Adrenal gland (tissue), 12 donors: Measurements from ENCODE around the gene NPAS1. TPM values are rescaled to one million over a fixed set of nuclear protein-coding genes. Genes with fewer than 3 reads are reported as not detected.

Experiments
- DNase-seq, 7 donors: peaks; one replicate each; pipeline ENCODE4 v3.0.0-alpha.2; 2019 to 2020
- H3K27ac ChIP-seq, 5 donors: fragments of 200-600 bp; sonication (generic) in 4 of 5; 1 replicate in 3 of 5; 2 replicates in 2 of 5; pipeline versions ENCODE4 v1.5.1 to v1.8.0; 2016 to 2020; ENCODE audit warnings: mild to moderate bottlenecking in 1 of 5
- H3K27me3 ChIP-seq: fragments of 200-600 bp; 2 replicates; pipeline ENCODE4 v1.8.0; 2021
- H3K36me3 ChIP-seq, 2 donors: fragments of 200-600 bp; replicated peaks in 1 of 2; 1 replicate in 1 of 2; 2 replicates in 1 of 2; pipeline versions ENCODE4 v1.5.1 to v1.8.0; 2018 to 2022
- H3K4me1 ChIP-seq, 2 donors: fragments of 200-600 bp; replicated peaks in 1 of 2; 1 replicate in 1 of 2; 2 replicates in 1 of 2; pipeline versions ENCODE4 v1.5.1 to v1.8.0; 2018 to 2021
- H3K4me3 ChIP-seq, 4 donors: fragments of 200-600 bp; sonication (generic) in 3 of 4; one replicate each; pipeline ENCODE4 v1.5.1; 2016 to 2018
- H3K9me3 ChIP-seq, 3 donors: fragments of 200-600 bp; sonication (generic) in 1 of 3; replicated peaks in 1 of 3; 1 replicate in 2 of 3; 2 replicates in 1 of 3; pipeline versions ENCODE4 v1.5.1 to v1.8.0; 2016 to 2021
- POLR2A ChIP-seq, 2 donors: fragments of 450-650 bp; IDR thresholded peaks; one replicate each; pipeline ENCODE4 v1.6.1; 2017; ENCODE audit warnings: antibody characterized with exemption in 2 of 2, mild to moderate bottlenecking in 2 of 2, moderate library complexity in 1 of 2
- WGBS, 4 donors: extraction: QIAGEN DNeasy Blood & Tissue Kit in 2 of 4; methylation state at CpG; one replicate each; pipeline versions ENCODE4 v1.1.5 to v1.1.7; 2013 to 2017; 5-methylcytosine and 5-hydroxymethylcytosine counted together
- intact Hi-C, 2 donors: fragments of 100-400 bp; cut with DNase I; formaldehyde crosslinking; loops; one replicate each; pipeline versions ENCODE4 v1.14.1 to v1.15.0; 2022 to 2023
- polyA plus RNA-seq, 3 donors: library from polyadenylated mRNA; stranded (reverse); fragments of 200-250 nt in 2 of 3; fragments of 350-450 nt in 1 of 3; fragmentation: Illumina TruSeq in 1 of 3; extraction: RNeasy Lipid Tissue Mini Kit (QIAGEN cat#74804) in 1 of 3; gene quantifications; one replicate each; pipeline ENCODE4 v1.2.3, GENCODE V29; 2013 to 2014
- total RNA-seq, 9 donors: library from RNA; depleted of rRNA in 4 of 9; stranded (reverse); fragments of >200 nt in 4 of 9; fragments of 120-200 nt in 1 of 9; fragmentation: NEBNext Ultra II Directional in 1 of 9; extraction: Animal tissue kit (Norgen Biotek cat#: 25700) in 1 of 9; gene quantifications; one replicate each; pipeline versions ENCODE4 v1.1.0 to v1.2.4, GENCODE V29; 2013 to 2023
- TF ChIP-seq, protein P1 (sequence below), 6 experiments: fragments of 450-650 bp in 4 of 6; fragments of 200-600 bp in 2 of 6; sonication (generic) in 1 of 6; IDR thresholded peaks; 1 replicate in 5 of 6; 2 replicates in 1 of 6; pipeline versions ENCODE4 v1.5.1 to v1.8.0; 2016 to 2021; ENCODE audit warnings: antibody characterized with exemption in 6 of 6, mild to moderate bottlenecking in 2 of 6, moderate library complexity in 1 of 6
- donor health status: healthy with polysubstance abuse.
- donor health status: Bipolar disorder and iron deficiency.
- donor health status: DM: yes; HTN: yes; CAD: no.
- donor health status: DM: no; HTN: no; CAD: no.
- donor health status: DM: no; HTN: no; CAD: no.
- donor health status: DM: yes; HTN: yes; CAD: no.

Gene NPAS1
- total and polyA plus RNA-seq, 12 donors: 0.28 to 3.5 (median 0.84) TPM; not detected in 3

DNA sequence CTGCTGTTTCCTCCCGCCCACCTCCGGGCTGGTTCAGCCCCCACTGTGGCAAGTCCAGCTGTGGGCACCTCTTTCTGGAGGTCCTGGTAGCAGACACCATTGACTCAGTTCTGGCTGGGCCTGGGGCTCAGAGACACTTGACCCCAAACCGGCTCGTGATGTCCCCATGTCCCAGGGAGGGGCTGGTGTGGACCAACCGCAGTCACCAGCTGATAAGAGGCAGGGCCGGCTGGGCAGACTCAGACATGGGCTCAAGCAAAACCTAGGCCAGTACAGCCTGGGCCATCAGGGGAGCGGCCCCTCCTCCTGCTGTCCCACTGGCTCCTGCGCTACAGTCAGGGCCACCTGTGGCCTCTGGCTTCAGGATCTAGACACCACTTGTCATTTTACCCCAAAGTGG is 48.6 kb downstream of the NPAS1 start:
- TF ChIP-seq, protein P1, sequence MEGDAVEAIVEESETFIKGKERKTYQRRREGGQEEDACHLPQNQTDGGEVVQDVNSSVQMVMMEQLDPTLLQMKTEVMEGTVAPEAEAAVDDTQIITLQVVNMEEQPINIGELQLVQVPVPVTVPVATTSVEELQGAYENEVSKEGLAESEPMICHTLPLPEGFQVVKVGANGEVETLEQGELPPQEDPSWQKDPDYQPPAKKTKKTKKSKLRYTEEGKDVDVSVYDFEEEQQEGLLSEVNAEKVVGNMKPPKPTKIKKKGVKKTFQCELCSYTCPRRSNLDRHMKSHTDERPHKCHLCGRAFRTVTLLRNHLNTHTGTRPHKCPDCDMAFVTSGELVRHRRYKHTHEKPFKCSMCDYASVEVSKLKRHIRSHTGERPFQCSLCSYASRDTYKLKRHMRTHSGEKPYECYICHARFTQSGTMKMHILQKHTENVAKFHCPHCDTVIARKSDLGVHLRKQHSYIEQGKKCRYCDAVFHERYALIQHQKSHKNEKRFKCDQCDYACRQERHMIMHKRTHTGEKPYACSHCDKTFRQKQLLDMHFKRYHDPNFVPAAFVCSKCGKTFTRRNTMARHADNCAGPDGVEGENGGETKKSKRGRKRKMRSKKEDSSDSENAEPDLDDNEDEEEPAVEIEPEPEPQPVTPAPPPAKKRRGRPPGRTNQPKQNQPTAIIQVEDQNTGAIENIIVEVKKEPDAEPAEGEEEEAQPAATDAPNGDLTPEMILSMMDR (IDR thresholded peaks at IDR 0.05): no peak
- no peak for TF ChIP-seq POLR2A (IDR thresholded peaks at IDR 0.05)
- no peak overlapping the region for H3K4me3 ChIP-seq
- H3K27me3 ChIP-seq: no peaks in the 10 kb centered on the region
- no peak for DNase-seq
- no peaks in the 10 kb centered on the region for H3K4me1 ChIP-seq
- H3K36me3 ChIP-seq: peaks cover 0 to 84% of the 10 kb centered on the region in 2 donors
- 80 to 92% (median 87%) methylated on average over 4 to 8 of the region's 8 CpGs for WGBS, 4 donors
- no peak overlapping the region for H3K27ac ChIP-seq
- no peaks in the 10 kb centered on the region for H3K9me3 ChIP-seq
- intact Hi-C loops: loop anchor here in 1 of 2 donors (2.0 kb wide), 1 partner anchor 65 kb away; no protein-coding TSS in a partner anchor

DNA sequence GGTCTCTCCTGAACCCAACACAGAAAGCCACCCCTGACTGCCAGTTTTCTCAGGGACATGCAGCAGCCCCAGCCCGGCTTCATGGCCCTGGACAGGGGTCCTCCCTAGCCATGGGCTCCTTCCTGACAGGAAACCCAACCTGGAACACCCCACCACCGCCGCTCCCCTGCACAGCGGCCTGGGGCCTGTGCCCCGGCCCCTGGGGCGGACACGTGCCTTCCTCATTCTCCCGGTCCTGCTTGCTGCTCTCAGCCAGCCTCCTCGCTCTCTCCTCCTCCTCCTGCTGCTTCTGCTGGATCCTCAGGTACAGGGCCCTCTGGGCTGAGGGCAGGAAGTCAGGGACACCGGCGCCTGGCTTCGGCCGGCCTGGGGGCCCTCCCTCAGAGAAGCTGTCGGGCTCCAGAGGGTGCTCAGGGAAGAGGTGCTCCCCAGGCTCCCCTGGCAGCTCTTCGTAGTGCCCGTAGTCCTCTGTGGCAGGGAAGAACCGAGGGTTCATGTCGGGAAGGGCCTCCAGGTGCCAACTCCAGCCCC is 49.3 kb downstream of the NPAS1 start:
- H3K4me1 ChIP-seq: no peaks in the 10 kb centered on the region
- TF ChIP-seq, protein P1 (IDR thresholded peaks at IDR 0.05): no peak
- TF ChIP-seq POLR2A (IDR thresholded peaks at IDR 0.05): no peak
- DNase-seq: no peak
- H3K9me3 ChIP-seq: no peaks in the 10 kb centered on the region
- WGBS, 4 donors: 87 to 95% (median 90%) methylated on average over 9 to 18 of the region's 18 CpGs
- H3K36me3 ChIP-seq: peaks cover 0 to 88% of the 10 kb centered on the region in 2 donors
- no peak overlapping the region for H3K4me3 ChIP-seq
- H3K27me3 ChIP-seq: no peaks in the 10 kb centered on the region
- intact Hi-C loops: loop anchor here in 1 of 2 donors (2.0 kb wide), 1 partner anchor 66 kb away; no protein-coding TSS in a partner anchor
- H3K27ac ChIP-seq: no peak overlapping the region

DNA sequence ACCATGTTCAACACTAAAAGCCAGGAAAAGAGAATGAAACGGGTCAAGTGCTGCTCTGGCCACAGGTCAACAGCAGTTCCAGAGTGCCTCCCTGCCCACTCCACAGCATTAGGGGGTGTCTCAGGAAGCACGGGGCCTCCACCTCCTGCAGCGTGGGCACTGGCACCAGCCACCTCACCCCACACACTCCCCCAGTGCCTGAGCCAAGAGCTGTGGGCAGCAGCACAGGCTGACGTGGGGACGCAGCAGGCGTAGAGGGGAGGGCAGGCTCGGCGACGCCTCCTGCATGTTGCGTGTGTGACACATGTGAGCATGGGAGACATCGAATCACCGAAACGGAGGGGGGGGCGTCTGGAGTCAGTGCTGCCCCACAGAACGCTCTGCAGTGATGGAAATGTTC is 50.2 kb downstream of the NPAS1 start:
- Histone ChIP-seq H3K36me3 (peaks cover 0 to 92% of the 10 kb centered on the region in 2 donors), H3K27me3 (no peaks in the 10 kb centered on the region), H3K27ac (no peak overlapping the region), H3K9me3 (no peaks in the 10 kb centered on the region), H3K4me3 (no peak overlapping the region), H3K4me1 (no peaks in the 10 kb centered on the region)
- no peak for DNase-seq
- intact Hi-C loops: loop anchor here in 1 of 2 donors (2.0 kb wide), 1 partner anchor 67 kb away; no protein-coding TSS in a partner anchor
- WGBS, 4 donors: 82 to 89% (median 87%) methylated on average over 9 to 15 of the region's 15 CpGs
- TF ChIP-seq POLR2A (IDR thresholded peaks at IDR 0.05): no peak
- TF ChIP-seq, protein P1 (IDR thresholded peaks at IDR 0.05): no peak

DNA sequence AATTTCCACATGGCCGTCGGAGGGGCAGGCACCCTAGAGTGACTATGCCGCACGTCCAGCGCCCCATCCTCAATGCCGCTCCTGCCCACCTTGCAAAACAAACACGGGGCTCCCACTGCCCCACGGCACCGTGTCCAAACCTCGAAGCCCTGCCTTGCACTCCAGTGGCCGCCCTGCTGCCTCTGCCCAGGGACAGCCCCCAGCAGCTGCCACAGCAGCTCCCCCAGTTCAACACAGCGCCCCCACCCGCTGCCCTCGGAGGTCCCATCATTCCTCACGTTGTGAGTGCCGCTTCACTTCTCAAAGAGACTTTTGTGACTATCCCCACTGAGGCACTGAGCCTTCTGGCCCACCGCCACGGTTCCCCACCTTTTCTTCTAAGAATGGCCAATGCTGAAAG is 51.1 kb downstream of the NPAS1 start:
- 87 to 92% (median 89%) methylated on average over 16 to 18 of the region's 18 CpGs for WGBS, 4 donors
- H3K27me3 ChIP-seq: no peaks in the 10 kb centered on the region
- intact Hi-C loops: no loop called here
- H3K36me3 ChIP-seq: peaks cover 0 to 84% of the 10 kb centered on the region in 2 donors
- H3K4me1 ChIP-seq: no peaks in the 10 kb centered on the region
- H3K4me3 ChIP-seq: no peak overlapping the region
- no peaks in the 10 kb centered on the region for H3K9me3 ChIP-seq
- no peak overlapping the region for H3K27ac ChIP-seq
- TF ChIP-seq POLR2A (IDR thresholded peaks at IDR 0.05): no peak
- TF ChIP-seq, protein P1 (IDR thresholded peaks at IDR 0.05): no peak
- DNase-seq: no peak
